HL-60/S4 treated with phorbol 12-myristate 13-acetate at 8.2 ng/mL for 4 days and 3 days (cell line): ENCODE measurements around the gene INTS7.

Experiments used
- in situ Hi-C: fragments of 300-500 bp; cut with MboI; formaldehyde crosslinking; loops from 2 replicates; pipeline ENCODE4 v1.15.0; 2022; ENCODE audit warnings: low sequenced_read_pairs

The INTS7 gene

GRCh38 chr1:211910913-211911485 is 124.4 kb downstream of the INTS7 start:
- in situ Hi-C loops: no loop called here

GRCh38 chr1:211910113-211910884 is 125.1 kb downstream of the INTS7 start:
- in situ Hi-C loops: no loop called here

GRCh38 chr1:211909395-211909794 is 126.0 kb downstream of the INTS7 start:
- in situ Hi-C loops: no loop called here

GRCh38 chr1:211908951-211909350 is 126.4 kb downstream of the INTS7 start:
- in situ Hi-C loops: no loop called here

DNA sequence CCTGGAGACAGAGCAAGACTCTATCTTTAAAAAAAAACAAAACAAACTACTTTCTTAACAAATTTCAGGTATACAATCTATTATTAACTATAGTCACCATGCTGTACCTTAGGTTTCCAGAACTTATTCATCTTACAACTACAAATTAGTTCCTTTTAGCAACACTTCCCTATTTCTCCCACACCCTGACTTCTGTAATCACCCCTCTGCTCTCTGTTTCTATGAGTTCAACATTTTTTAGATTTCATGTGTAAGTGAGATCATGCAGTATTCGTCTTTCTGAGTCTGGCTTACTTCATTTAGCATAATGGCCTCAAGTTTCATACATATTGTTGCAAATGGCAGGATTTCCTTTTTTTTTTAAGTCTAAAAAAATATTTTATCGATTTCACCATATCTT is 126.9 kb downstream of the INTS7 start:
- in situ Hi-C loops: no loop called here

GRCh38 chr1:211903490-211904245 is 131.7 kb downstream of the INTS7 start:
- in situ Hi-C loops: no loop called here

DNA sequence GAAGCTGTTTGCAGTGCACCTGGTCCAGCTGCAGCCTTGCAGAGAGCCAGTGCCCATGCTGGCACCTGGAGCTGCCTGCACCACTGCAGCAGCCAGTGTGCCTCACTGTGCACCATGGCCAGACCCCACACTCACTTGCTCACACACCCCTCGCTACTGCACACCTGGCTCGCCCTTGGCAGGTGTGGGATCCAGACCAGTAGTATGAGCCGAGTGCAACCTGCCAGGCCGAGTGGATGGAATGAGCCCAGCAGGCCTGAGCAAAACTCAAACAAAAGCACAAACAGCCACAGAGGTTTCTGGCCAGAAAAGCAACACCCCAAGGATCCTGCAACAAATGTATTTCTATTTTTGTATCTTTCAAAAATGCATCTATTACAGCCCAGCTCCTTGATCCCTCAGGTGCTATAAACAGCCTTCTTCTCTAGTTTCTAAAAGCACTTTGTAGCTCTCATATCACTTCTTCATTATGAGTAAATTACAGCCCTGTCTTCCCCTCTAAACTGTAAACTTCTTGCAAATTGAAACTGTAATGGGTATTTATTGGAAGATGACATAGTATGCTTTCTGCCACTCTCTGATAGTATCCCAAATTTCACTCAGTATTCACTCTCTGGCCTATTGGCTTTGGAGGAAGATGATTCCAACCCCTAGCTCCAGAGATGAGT is 132.6 kb downstream of the INTS7 start:
- in situ Hi-C loops: no loop called here

DNA sequence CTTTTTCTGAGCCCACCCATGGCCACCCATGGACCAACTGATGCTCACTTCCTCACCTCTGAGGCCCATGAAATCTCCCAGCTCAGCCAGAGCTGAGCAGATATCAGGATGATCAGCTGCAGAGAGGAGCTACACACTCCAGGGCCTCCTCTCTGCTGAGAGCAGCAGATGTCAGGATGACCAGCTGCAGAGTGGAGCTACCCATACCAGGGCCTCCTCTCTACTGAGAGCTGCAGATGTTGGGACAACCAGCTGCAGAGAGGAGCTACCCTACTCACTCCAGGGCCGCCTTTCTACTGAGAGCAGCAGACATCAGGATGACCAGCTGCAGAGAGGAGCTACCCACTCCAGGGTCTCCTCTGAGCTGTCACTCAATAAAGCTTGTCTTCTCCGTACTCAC is 133.4 kb downstream of the INTS7 start:
- in situ Hi-C loops: no loop called here

DNA sequence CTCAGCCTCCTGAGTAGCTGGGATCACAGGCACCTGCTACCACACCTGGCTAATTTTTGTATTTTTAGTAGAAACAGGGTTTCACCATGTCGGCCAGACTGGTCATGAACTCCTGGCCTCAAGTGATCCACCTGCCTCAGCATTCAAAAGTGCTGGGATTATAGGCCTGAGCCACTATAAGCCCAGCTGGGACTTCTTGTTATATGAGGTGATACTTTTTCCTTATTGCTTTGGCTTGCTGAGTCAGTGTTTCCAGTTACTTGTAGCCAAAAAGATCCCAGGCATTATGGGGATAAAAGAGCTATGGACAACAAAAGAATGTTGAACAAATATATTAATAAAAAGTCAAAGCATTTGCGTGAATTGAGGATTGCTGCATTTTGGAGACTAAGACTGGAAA is 134.9 kb downstream of the INTS7 start:
- in situ Hi-C loops: no loop called here

- in situ Hi-C loops: no loop called here
Measured at GRCh38 chr1:211896958-211897357, 138.4 kb downstream of the INTS7 start.

- in situ Hi-C loops: no loop called here
Measured at GRCh38 chr1:211895126-211895759, 140.1 kb downstream of the INTS7 start.

GRCh38 chr1:211894312-211894711 is 141.0 kb downstream of the INTS7 start:
- in situ Hi-C loops: no loop called here

- in situ Hi-C loops: no loop called here
Measured at GRCh38 chr1:211893260-211893659, 142.1 kb downstream of the INTS7 start.

- in situ Hi-C loops: no loop called here
Measured at GRCh38 chr1:211892577-211892976, 142.8 kb downstream of the INTS7 start.

DNA sequence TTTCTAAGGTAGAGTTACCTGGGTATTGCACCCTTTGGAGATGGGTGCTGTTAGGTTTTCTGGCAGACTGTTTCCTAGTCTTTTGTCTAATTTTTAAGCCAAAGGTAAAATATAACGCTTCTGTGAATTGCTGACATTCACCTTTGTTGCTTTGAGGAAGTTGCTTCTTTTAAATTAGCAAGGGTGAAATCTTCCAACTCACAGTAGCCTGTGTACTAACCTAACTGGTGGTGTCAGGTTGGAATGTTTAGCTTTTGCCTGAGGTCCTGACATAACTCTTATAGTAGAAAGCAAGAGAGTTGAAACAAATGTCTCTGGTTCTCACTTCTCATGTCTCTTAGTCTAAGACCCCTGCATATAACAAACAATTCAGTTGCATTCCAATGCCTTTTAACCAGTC is 143.6 kb downstream of the INTS7 start:
- in situ Hi-C loops: no loop called here
